ENCODE results near the gene COG5.
"Not testable (repeated sequence)": the region's sequence is repeated elsewhere in the genome, so short reads cannot be mapped to it uniquely, and the experiment has no call there.

Gene COG5

GRCh38 chr7:107274506-107274905, 289.2 kb downstream of the COG5 start:
- no peak for DNase-seq (ENCODE audit: low read depth)

- no peak for DNase-seq (ENCODE audit: low read depth)
These were observed 293.9 kb downstream of the COG5 start for GRCh38 chr7:107269790-107270189.

- DNase-seq (ENCODE audit: low read depth) = no peak
These were observed 295.1 kb downstream of the COG5 start for GRCh38 chr7:107268594-107268993.

DNA sequence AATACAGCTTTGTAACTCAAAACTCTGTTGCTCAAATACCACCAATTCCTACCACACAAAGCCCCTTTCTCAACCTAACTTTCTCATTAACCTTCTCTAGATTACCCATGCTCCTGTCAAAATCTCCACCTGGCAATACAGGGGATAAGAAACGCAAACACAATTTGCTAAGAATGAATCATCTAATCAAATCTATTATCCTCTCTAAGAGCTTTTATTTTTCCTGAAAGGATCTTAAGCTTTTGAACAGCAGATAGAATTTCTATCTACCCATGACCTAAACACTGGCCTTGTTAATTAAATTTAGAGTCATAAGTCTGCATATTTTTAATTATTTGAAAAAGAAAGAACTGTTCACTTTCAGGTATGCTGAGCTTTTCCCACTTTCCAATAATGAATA, 296.6 kb downstream of the COG5 start:
- DNase-seq (ENCODE audit: low read depth) = no peak

DNA sequence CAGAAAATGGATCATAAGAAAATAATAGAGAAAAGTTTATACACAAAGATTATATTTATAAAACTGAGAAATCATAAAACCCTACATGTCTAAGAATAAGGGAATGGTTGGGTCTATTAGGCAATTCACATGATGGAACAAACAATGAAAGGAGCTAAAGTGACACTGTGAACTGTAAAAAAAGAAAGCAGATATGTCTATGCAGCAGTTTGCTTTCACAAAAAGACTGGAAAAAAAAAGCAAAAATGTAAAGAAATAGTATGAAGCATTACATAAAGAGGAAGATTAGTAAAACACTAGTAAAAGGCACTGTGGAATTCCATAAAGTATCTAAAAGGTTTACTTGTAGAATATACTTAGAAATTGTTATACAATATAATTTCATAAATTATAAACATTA, 299.0 kb downstream of the COG5 start:
- DNase-seq (ENCODE audit: low read depth) = no peak

- DNase-seq (ENCODE audit: low read depth) = no peak
These were observed 300.9 kb downstream of the COG5 start for GRCh38 chr7:107262857-107263256.

DNA sequence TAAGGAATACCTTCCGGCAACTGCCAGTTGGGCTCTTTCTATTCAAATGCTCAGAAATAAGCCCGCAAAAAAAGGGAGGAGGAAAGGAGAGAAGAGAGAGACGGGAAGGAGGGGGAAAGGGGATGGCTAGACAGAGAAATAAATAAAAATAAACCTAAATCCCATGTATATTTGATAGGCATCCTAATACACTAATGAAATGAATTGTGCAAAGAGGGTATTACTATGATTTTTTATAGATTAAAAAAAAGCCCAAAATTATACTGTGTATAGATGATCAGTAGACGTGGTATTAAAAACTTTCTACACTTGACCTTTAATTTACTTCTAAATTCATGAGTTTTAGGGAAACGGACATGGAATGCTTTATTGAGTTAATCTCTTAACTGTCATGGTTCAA, 305.0 kb downstream of the COG5 start:
- DNase-seq (ENCODE audit: low read depth) = no peak

DNA sequence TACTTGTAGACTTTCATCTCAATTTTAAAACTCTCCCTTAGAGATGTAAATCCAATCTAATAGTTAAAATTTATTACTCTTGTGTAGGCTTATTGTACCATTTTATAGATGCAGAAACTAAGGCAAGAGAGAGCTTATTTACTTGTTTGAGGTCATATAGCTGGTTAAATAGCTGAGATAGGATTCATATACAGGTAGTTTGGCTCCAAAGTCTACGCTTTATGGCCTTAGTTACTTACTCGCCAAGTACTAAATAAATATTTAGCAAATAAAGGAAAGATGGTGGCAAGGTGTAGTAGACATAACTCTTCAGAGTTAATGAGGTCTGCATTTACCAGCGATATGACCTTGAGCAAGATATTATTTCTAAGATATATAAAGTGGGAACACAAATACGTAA, 308.1 kb downstream of the COG5 start:
- DNase-seq (ENCODE audit: low read depth) = no peak

GRCh38 chr7:107254398-107254985, 309.2 kb downstream of the COG5 start:
- DNase-seq (ENCODE audit: low read depth) = no peak

DNA sequence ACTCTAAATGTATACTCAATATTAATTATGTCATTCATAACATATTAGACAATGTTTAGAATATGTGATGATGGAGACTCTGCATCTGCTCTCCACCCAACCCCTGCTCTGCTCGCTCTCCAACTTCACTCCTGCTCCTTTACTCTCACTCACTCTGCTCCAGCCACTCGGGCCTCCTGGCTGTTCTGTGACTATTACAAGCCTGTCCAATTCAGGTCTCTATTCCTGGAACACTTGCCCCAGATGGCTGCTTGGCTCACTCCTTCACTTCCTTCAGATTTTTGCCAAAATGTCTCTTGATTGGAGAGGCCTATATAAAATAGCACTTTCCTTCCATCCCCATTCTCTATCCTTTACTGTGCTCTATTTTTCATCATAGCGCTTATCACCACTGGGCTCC, 310.1 kb downstream of the COG5 start:
- no peak for DNase-seq (ENCODE audit: low read depth)

- no peak for DNase-seq (ENCODE audit: low read depth)
These were observed 311.8 kb downstream of the COG5 start for GRCh38 chr7:107251963-107252362.

GRCh38 chr7:107248551-107249316, 315.0 kb downstream of the COG5 start:
- DNase-seq (ENCODE audit: low read depth) = no peak

DNA sequence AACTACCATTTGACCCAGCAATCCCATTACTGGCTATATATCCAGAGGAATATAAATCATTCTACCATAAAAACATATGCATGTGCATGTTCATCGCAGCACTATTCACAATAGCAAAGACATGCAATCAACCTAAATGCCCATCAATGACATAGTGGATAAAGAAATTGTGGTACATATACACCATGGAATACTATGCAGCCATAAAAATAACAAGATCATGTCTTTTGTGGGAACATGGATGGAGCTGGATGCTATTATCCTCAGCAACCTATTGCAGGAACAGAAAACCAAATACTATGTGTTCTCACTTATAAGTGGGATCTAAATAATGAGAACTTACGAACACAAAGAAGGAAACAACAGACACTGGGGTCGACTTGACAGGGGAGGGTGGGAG, 316.9 kb downstream of the COG5 start:
- DNase-seq (ENCODE audit: low read depth) = not testable (repeated sequence)

DNA sequence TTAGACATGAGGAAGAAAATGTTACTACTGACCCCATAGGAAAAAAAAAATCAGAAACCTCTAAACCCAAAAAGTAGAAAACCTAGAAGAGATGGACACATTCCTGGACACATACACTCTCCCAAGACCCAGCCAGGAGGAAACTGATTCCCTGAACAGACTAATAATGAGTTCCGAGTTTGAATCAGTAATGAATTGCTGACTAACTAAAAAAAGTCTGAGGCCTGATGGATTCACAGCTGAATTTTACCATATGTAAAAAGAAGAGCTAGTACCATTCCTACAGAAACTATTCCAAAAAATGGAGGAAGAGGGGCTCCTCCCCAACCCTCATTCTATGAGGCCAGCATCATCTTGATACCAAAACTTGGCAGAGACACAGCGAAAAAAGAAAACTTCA, 319.1 kb downstream of the COG5 start:
- DNase-seq (ENCODE audit: low read depth) = no peak

- no peak for DNase-seq (ENCODE audit: low read depth)
These were observed 321.5 kb downstream of the COG5 start for GRCh38 chr7:107242267-107242666.

DNA sequence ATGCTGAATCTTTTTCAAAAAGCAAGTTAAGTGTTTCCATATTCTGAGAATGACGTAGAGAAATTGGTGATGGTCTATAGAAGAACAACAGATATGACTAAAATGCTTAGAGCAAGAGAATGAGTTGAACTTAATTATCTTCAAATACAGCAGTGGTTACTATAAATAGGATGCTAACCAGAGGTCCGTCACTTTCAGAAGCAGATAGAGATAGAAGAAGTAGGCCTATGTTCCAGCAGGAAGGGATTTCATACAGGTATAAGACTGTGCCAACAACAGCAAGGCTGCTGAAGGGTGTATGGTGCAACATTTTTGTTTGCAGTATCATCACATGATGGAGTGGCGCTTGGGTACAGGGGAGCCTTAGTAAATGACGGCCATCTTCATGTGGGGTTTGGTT, 326.3 kb downstream of the COG5 start:
- no peak for DNase-seq (ENCODE audit: low read depth)

- no peak for DNase-seq (ENCODE audit: low read depth)
These were observed 326.9 kb downstream of the COG5 start for GRCh38 chr7:107236862-107237261.

- DNase-seq (ENCODE audit: low read depth) = no peak
These were observed 329.3 kb downstream of the COG5 start for GRCh38 chr7:107234436-107234835.

DNA sequence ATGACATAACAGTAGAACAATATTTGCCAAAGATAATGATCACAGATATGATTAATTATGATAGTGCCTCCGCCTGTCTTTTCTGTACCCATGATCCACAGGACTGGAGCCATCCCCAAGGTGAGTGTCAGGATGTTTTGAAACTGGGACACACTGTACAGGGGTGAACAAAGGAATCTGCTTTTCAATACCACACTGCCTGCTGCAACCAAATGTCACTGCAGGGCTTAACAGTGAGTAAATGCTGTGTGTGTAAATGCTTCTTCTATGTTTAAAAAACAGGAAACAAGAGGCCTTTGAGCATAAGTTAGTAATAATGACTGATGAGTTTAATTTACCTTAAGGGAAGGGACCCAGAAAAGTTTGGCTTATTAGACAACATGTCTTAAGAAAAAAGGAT, 329.7 kb downstream of the COG5 start:
- no peak for DNase-seq (ENCODE audit: low read depth)

GRCh38 chr7:107233174-107233573, 330.5 kb downstream of the COG5 start:
- DNase-seq (ENCODE audit: low read depth) = no peak

GRCh38 chr7:107232568-107233090, 331.1 kb downstream of the COG5 start:
- no peak for DNase-seq (ENCODE audit: low read depth)

- DNase-seq (ENCODE audit: low read depth) = no peak
These were observed 333.4 kb downstream of the COG5 start for GRCh38 chr7:107230334-107230733.

- DNase-seq (ENCODE audit: low read depth) = no peak
These were observed 335.4 kb downstream of the COG5 start for GRCh38 chr7:107228291-107228690.

All from fibroblast of the conjunctiva (primary cell).